ENCODE results near the gene PTPRG.
A peak's percentile ranks its signal among the peaks of the same experiment; 100 is the strongest.

DNA sequence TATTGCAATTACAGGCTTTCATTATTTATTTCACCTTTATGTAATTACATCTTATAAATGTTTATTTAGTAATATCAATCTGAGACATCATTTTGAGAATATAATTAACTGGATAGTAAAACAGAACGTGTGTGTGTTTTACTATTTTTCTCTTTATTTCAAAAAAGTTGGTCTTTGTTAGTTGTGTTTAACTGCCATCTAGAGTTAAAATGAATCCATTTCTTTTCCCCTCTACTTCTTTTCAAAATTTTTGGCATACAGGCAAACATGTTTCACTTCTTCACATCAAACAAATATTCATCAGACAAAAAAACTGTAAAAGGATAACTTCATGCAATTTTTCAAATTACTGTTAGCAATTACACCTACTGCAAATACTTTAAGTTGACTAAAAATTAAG lies 750.8 kb downstream of the PTPRG start:
- TF ChIP-seq, protein P1, sequence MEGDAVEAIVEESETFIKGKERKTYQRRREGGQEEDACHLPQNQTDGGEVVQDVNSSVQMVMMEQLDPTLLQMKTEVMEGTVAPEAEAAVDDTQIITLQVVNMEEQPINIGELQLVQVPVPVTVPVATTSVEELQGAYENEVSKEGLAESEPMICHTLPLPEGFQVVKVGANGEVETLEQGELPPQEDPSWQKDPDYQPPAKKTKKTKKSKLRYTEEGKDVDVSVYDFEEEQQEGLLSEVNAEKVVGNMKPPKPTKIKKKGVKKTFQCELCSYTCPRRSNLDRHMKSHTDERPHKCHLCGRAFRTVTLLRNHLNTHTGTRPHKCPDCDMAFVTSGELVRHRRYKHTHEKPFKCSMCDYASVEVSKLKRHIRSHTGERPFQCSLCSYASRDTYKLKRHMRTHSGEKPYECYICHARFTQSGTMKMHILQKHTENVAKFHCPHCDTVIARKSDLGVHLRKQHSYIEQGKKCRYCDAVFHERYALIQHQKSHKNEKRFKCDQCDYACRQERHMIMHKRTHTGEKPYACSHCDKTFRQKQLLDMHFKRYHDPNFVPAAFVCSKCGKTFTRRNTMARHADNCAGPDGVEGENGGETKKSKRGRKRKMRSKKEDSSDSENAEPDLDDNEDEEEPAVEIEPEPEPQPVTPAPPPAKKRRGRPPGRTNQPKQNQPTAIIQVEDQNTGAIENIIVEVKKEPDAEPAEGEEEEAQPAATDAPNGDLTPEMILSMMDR (IDR thresholded peaks at IDR 0.05), result peak in 2 of 6 experiments; percentile 24 to 40
- TF ChIP-seq POLR2A (IDR thresholded peaks at IDR 0.05), result no peak

All from adrenal gland (tissue), 5 donors.